Tibial artery (tissue), 4 donors: Measurements from ENCODE around the gene LBH.

ENCODE experiments used
- DNase-seq, 2 donors: peaks; one replicate each; pipeline ENCODE4 v3.0.0-alpha.2; 2019
- H3K27ac ChIP-seq, 2 donors: fragments of 200-600 bp; sonication (generic) in 1 of 2; 1 replicate in 1 of 2; 2 replicates in 1 of 2; pipeline ENCODE4 v1.5.1; 2018 to 2019; ENCODE audit warnings: mild to moderate bottlenecking in 1 of 2
- H3K27me3 ChIP-seq, 2 donors: fragments of 200-600 bp; sonication (generic) in 1 of 2; one replicate each; pipeline versions ENCODE4 v1.5.1 to v1.6.0; 2016 to 2019
- H3K36me3 ChIP-seq, 3 donors: fragments of 200-600 bp; sonication (generic) in 2 of 3; one replicate each; pipeline ENCODE4 v1.5.1; 2016 to 2019; ENCODE audit warnings: mild to moderate bottlenecking in 2 of 3
- H3K4me1 ChIP-seq, 4 donors: fragments of 200-600 bp; sonication (generic) in 2 of 4; 1 replicate in 3 of 4; 2 replicates in 1 of 4; pipeline ENCODE4 v1.5.1; 2016 to 2019
- H3K4me3 ChIP-seq, 2 donors: fragments of 200-600 bp; sonication (generic) in 1 of 2; 1 replicate in 1 of 2; 2 replicates in 1 of 2; pipeline ENCODE4 v1.5.1; 2018 to 2019; ENCODE audit warnings: mild to moderate bottlenecking in 2 of 2
- H3K9me3 ChIP-seq, 3 donors: fragments of 200-600 bp; sonication (generic) in 1 of 3; one replicate each; pipeline ENCODE4 v1.5.1; 2016 to 2019
- intact Hi-C: fragments of 100-400 bp; cut with DNase I; formaldehyde crosslinking; loops from one replicate; pipeline ENCODE4 v1.15.0; 2023; ENCODE audit warnings: low total_unique reads
- TF ChIP-seq, protein P1 (sequence below), 2 experiments: fragments of 200-600 bp in 1 of 2; fragments of 450-650 bp in 1 of 2; IDR thresholded peaks; one replicate each; pipeline ENCODE4 v1.5.1; 2017 to 2019; ENCODE audit warnings: antibody characterized with exemption in 2 of 2, mild to moderate bottlenecking in 1 of 2, moderate library complexity in 1 of 2

The LBH gene

GRCh38 chr2:30225131-30225762, 6.1 kb upstream of the LBH start:
- Histone ChIP-seq H3K27me3 (no peaks in the 10 kb centered on the region), H3K9me3 (no peaks in the 10 kb centered on the region), H3K36me3 (no peaks in the 10 kb centered on the region), H3K4me3 (peak overlapping the region; percentile 17 to 39), H3K27ac (peak overlapping the region; percentile 75 to 78), H3K4me1 (peaks cover 6 to 36% (median 25%) of the 10 kb centered on the region in 4 donors)
- intact Hi-C loops = loop anchor here (10.0 kb wide), 1 partner anchor 140 kb away; no protein-coding TSS in a partner anchor
- no peak for DNase-seq
- TF ChIP-seq, protein P1, sequence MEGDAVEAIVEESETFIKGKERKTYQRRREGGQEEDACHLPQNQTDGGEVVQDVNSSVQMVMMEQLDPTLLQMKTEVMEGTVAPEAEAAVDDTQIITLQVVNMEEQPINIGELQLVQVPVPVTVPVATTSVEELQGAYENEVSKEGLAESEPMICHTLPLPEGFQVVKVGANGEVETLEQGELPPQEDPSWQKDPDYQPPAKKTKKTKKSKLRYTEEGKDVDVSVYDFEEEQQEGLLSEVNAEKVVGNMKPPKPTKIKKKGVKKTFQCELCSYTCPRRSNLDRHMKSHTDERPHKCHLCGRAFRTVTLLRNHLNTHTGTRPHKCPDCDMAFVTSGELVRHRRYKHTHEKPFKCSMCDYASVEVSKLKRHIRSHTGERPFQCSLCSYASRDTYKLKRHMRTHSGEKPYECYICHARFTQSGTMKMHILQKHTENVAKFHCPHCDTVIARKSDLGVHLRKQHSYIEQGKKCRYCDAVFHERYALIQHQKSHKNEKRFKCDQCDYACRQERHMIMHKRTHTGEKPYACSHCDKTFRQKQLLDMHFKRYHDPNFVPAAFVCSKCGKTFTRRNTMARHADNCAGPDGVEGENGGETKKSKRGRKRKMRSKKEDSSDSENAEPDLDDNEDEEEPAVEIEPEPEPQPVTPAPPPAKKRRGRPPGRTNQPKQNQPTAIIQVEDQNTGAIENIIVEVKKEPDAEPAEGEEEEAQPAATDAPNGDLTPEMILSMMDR (IDR thresholded peaks at IDR 0.05) = no peak

GRCh38 chr2:30226144-30227032, 4.9 kb upstream of the LBH start:
- TF ChIP-seq, protein P1 (IDR thresholded peaks at IDR 0.05) = no peak
- intact Hi-C loops = loop anchor here (10.0 kb wide), 1 partner anchor 138 kb away; no protein-coding TSS in a partner anchor
- Histone ChIP-seq H3K27me3 (no peaks in the 10 kb centered on the region), H3K4me1 (peaks cover 6 to 44% (median 30%) of the 10 kb centered on the region in 4 donors), H3K27ac (peak overlapping the region; percentile 75 to 78), H3K9me3 (no peaks in the 10 kb centered on the region), H3K36me3 (no peaks in the 10 kb centered on the region), H3K4me3 (no peak overlapping the region)
- no peak for DNase-seq

- H3K9me3 ChIP-seq = no peaks in the 10 kb centered on the region
- H3K36me3 ChIP-seq = peaks cover 0 to 3% (median 0%) of the 10 kb centered on the region in 3 donors
- TF ChIP-seq, protein P1 (IDR thresholded peaks at IDR 0.05) = no peak
- no peaks in the 10 kb centered on the region for H3K27me3 ChIP-seq
- intact Hi-C loops = loop anchor here (10.0 kb wide), 1 partner anchor 135 kb away; no protein-coding TSS in a partner anchor
- no peak for DNase-seq
- peaks cover 6 to 47% (median 36%) of the 10 kb centered on the region in 4 donors for H3K4me1 ChIP-seq
- H3K27ac ChIP-seq = peak overlapping the region; percentile 93 to 94
- no peak overlapping the region for H3K4me3 ChIP-seq
Observed at GRCh38 chr2:30229596-30229995, 1.7 kb upstream of the LBH start.

DNA sequence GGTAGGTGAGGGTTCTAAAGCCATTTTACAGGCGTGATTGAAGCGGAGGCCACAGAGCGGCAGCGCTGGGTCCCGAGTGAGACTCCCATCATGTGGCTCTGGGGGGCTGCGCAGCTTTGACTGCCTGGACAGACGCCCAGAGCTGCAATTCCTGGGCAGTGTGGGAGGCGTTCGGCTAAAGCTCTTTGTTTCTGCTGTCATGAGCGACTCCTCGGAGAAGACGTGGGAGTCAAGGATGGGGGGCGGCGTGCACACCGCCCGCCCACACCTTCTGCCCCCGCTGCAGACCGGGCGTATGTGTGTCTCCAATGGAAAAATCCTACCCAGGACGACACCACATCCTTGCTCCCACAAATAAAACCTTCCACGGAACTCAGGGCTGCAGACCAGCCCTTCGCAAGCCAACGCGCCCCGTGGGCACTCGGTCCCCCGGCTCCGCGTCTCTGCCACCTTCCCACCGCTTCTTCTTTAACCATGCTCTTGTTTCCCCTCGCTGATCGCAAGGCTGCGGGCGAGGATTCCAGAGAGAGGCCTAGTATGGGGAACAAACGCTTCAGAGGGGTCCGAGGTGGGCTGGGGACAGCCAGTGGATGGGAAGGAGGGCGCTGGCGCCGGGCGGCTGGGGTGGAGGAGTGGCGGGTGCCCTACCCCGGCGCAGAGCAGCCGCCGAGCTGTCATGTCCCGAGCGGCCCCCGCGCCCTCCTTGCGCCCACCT, 680 bp upstream of the LBH start:
- H3K36me3 ChIP-seq = peaks cover 4 to 14% (median 6%) of the 10 kb centered on the region in 3 donors
- peak overlapping the region; percentile 64 to 91 for H3K4me3 ChIP-seq
- H3K9me3 ChIP-seq = no peaks in the 10 kb centered on the region
- peak overlapping the region; percentile 93 to 94 for H3K27ac ChIP-seq
- peaks cover 6 to 48% (median 38%) of the 10 kb centered on the region in 4 donors for H3K4me1 ChIP-seq
- H3K27me3 ChIP-seq = no peaks in the 10 kb centered on the region
- TF ChIP-seq, protein P1 (IDR thresholded peaks at IDR 0.05) = no peak
- intact Hi-C loops = loop anchor here (10.0 kb wide), 2 partner anchors 244 to 1004 kb away; partner anchors contain the start of gene EHD3
- DNase-seq = peak; percentile 41 to 78
